CD4-positive, alpha-beta T cell treated with Interleukin-1 beta for 1 hour (primary cell): ENCODE results near the gene NTM.
A peak's percentile ranks its signal among the peaks of the same experiment; 100 is the strongest.

ENCODE experiments used
- DNase-seq, 2 donors: peaks; one replicate each; pipeline ENCODE4 v3.0.0-alpha.2; 2020 to 2022

NTM gene

GRCh38 chr11:131982154-131982553 lies 611.7 kb downstream of the NTM start:
- no peak for DNase-seq

GRCh38 chr11:131985846-131986301 lies 615.5 kb downstream of the NTM start:
- no peak for DNase-seq

- no peak for DNase-seq
These were observed 617.3 kb downstream of the NTM start for GRCh38 chr11:131987703-131988102.

GRCh38 chr11:131991606-131992005 lies 621.2 kb downstream of the NTM start:
- DNase-seq: no peak

- no peak for DNase-seq
These were observed 622.8 kb downstream of the NTM start for GRCh38 chr11:131993246-131993645.

- no peak for DNase-seq
These were observed 627.6 kb downstream of the NTM start for GRCh38 chr11:131998020-131998419.

- no peak for DNase-seq
These were observed 628.7 kb downstream of the NTM start for GRCh38 chr11:131999084-131999483.

- no peak for DNase-seq
These were observed 629.5 kb downstream of the NTM start for GRCh38 chr11:131999955-132000354.

GRCh38 chr11:132005887-132006286 lies 635.5 kb downstream of the NTM start:
- DNase-seq: no peak

- DNase-seq: no peak
These were observed 636.6 kb downstream of the NTM start for GRCh38 chr11:132006884-132007580.

- DNase-seq: no peak
These were observed 637.8 kb downstream of the NTM start for GRCh38 chr11:132008226-132008625.

- no peak for DNase-seq
These were observed 638.5 kb downstream of the NTM start for GRCh38 chr11:132008872-132009271.

GRCh38 chr11:132020001-132020400 lies 649.6 kb downstream of the NTM start:
- DNase-seq: no peak

GRCh38 chr11:132022285-132022684 lies 651.9 kb downstream of the NTM start:
- no peak for DNase-seq

- DNase-seq: no peak
These were observed 652.5 kb downstream of the NTM start for GRCh38 chr11:132022733-132023478.

GRCh38 chr11:132024587-132025295 lies 654.3 kb downstream of the NTM start:
- no peak for DNase-seq

GRCh38 chr11:132026746-132027145 lies 656.3 kb downstream of the NTM start:
- DNase-seq: no peak

GRCh38 chr11:132028380-132029240 lies 658.2 kb downstream of the NTM start:
- DNase-seq: peak in 1 of 2 donors; percentile 13

GRCh38 chr11:132030896-132031295 lies 660.5 kb downstream of the NTM start:
- DNase-seq: no peak

- DNase-seq: no peak
These were observed 662.1 kb downstream of the NTM start for GRCh38 chr11:132032555-132032954.

GRCh38 chr11:132033051-132033450 lies 662.6 kb downstream of the NTM start:
- DNase-seq: no peak

GRCh38 chr11:132035228-132035627 lies 664.8 kb downstream of the NTM start:
- no peak for DNase-seq

- DNase-seq: no peak
These were observed 665.4 kb downstream of the NTM start for GRCh38 chr11:132035766-132036165.
